ENCODE results near the gene CLDN9.

The CLDN9 gene

GRCh38 chr16:2969545-2970521 is 42.9 kb upstream of the CLDN9 start:
- TF ChIP-seq GATA1 (IDR thresholded peaks at IDR 0.05; ENCODE audit: low read depth, low read length) (no peak), POLR2A (IDR thresholded peaks at IDR 0.05; ENCODE audit: low read length) (peak; percentile 55)

GRCh38 chr16:2970563-2970962 is 42.2 kb upstream of the CLDN9 start:
- TF ChIP-seq POLR2A (IDR thresholded peaks at IDR 0.05; ENCODE audit: low read length), result peak; percentile 11
- TF ChIP-seq GATA1 (IDR thresholded peaks at IDR 0.05; ENCODE audit: low read depth, low read length), result no peak
- DNase-seq, result peak; percentile 40 to 58

More at GRCh38 chr16:2969545-2970521, 42.9 kb upstream of the CLDN9 start:
- peak; percentile 87 to 90 for DNase-seq

- TF ChIP-seq GATA1 (IDR thresholded peaks at IDR 0.05; ENCODE audit: low read depth, low read length) (no peak), POLR2A (IDR thresholded peaks at IDR 0.05; ENCODE audit: low read length) (peak; percentile 6)
- no peak for DNase-seq
Observed at GRCh38 chr16:2971134-2971984, 41.4 kb upstream of the CLDN9 start.

- no peak for TF ChIP-seq GATA1 (IDR thresholded peaks at IDR 0.05; ENCODE audit: low read depth, low read length)
- no peak for TF ChIP-seq POLR2A (IDR thresholded peaks at IDR 0.05; ENCODE audit: low read length)
- no peak for DNase-seq
Observed at GRCh38 chr16:2971985-2972784, 40.5 kb upstream of the CLDN9 start.

GRCh38 chr16:2973093-2973492 is 39.6 kb upstream of the CLDN9 start:
- TF ChIP-seq GATA1 (IDR thresholded peaks at IDR 0.05; ENCODE audit: low read depth, low read length) (no peak), POLR2A (IDR thresholded peaks at IDR 0.05; ENCODE audit: low read length) (no peak)
- DNase-seq, result no peak

GRCh38 chr16:2973605-2974318 is 39.0 kb upstream of the CLDN9 start:
- no peak for TF ChIP-seq GATA1 (IDR thresholded peaks at IDR 0.05; ENCODE audit: low read depth, low read length)
- TF ChIP-seq POLR2A (IDR thresholded peaks at IDR 0.05; ENCODE audit: low read length), result no peak
- no peak for DNase-seq

GRCh38 chr16:2974319-2975056 is 38.2 kb upstream of the CLDN9 start:
- TF ChIP-seq GATA1 (IDR thresholded peaks at IDR 0.05; ENCODE audit: low read depth, low read length), result no peak
- no peak for DNase-seq

- no peak for DNase-seq
- TF ChIP-seq POLR2A (IDR thresholded peaks at IDR 0.05; ENCODE audit: low read length) (peak; percentile 9), GATA1 (IDR thresholded peaks at IDR 0.05; ENCODE audit: low read depth, low read length) (no peak)
Observed at GRCh38 chr16:2975161-2975795, 37.4 kb upstream of the CLDN9 start.

GRCh38 chr16:2976201-2976600 is 36.5 kb upstream of the CLDN9 start:
- DNase-seq, result no peak
- TF ChIP-seq GATA1 (IDR thresholded peaks at IDR 0.05; ENCODE audit: low read depth, low read length) (no peak), POLR2A (IDR thresholded peaks at IDR 0.05; ENCODE audit: low read length) (no peak)

GRCh38 chr16:2976673-2977072 is 36.0 kb upstream of the CLDN9 start:
- no peak for TF ChIP-seq POLR2A (IDR thresholded peaks at IDR 0.05; ENCODE audit: low read length)
- no peak for TF ChIP-seq GATA1 (IDR thresholded peaks at IDR 0.05; ENCODE audit: low read depth, low read length)
- no peak for DNase-seq

- DNase-seq, result no peak
- TF ChIP-seq GATA1 (IDR thresholded peaks at IDR 0.05; ENCODE audit: low read depth, low read length) (no peak), POLR2A (IDR thresholded peaks at IDR 0.05; ENCODE audit: low read length) (no peak)
Observed at GRCh38 chr16:2977440-2977839, 35.3 kb upstream of the CLDN9 start.
